Osteocyte (in vitro differentiated cells): ENCODE results near the gene RFLNA. TPM values are rescaled to one million over a fixed set of nuclear protein-coding genes. Genes with fewer than 3 reads are reported as not detected.

Experiments used
- DNase-seq: peaks from one replicate; pipeline ENCODE4 v3.0.0; 2021; ENCODE audit warnings: mixed read lengths; ENCODE audit not compliant: unreplicated experiment; ENCODE audit errors: extremely low spot score
- H3K27ac Mint-ChIP-seq: one replicate; pipeline ENCODE4 v1.8.0; 2021; ENCODE audit warnings: mild to moderate bottlenecking, mixed read lengths; ENCODE audit not compliant: unreplicated experiment
- H3K27me3 Mint-ChIP-seq: one replicate; pipeline ENCODE4 v1.8.0; 2021; ENCODE audit warnings: mixed read lengths; ENCODE audit not compliant: unreplicated experiment
- H3K36me3 Mint-ChIP-seq: one replicate; pipeline ENCODE4 v1.8.0; 2021; ENCODE audit warnings: mixed read lengths; ENCODE audit not compliant: unreplicated experiment
- H3K4me1 Mint-ChIP-seq: one replicate; pipeline ENCODE4 v1.8.0; 2021; ENCODE audit warnings: mixed read lengths; ENCODE audit not compliant: unreplicated experiment
- H3K4me3 Mint-ChIP-seq: one replicate; pipeline ENCODE4 v1.8.0; 2021; ENCODE audit warnings: mild to moderate bottlenecking, moderate library complexity, mixed read lengths; ENCODE audit not compliant: unreplicated experiment
- H3K9me3 Mint-ChIP-seq: one replicate; pipeline ENCODE4 v1.8.0; 2021; ENCODE audit warnings: mixed read lengths; ENCODE audit not compliant: unreplicated experiment
- total RNA-seq: library from RNA; stranded (reverse); gene quantifications from 2 replicates; pipeline ENCODE4 v1.2.1, GENCODE V29; 2021
- TF ChIP-seq, protein P1 (sequence below): fragments of 200-600 bp; sonication (generic); IDR thresholded peaks from 2 replicates; pipeline ENCODE4 v1.5.0; 2021; ENCODE audit warnings: antibody characterized with exemption, mild to moderate bottlenecking, moderate library complexity

RFLNA gene
- total RNA-seq, 1 donor from 2014 or later: 0.91 TPM

DNA sequence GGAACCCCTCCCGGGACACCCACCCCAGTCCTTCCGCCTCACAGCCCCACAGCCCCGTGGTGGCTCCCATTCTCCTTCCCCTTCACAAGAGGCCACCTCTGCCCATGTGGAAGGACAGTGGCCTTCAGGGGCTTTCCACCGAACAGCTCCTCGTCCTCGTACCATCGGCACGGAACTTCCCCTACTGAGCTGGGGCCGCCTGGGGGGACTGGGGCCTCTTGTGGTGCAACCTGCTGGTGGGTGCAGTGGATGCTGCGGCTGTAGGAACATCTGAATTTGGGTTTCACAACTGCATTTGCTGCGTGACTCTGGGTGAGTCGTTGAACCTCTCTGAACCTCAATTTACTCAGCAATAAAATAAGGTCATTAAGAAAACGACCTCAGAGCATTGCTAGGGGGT is 50.9 kb downstream of the RFLNA start:
- TF ChIP-seq, protein P1, sequence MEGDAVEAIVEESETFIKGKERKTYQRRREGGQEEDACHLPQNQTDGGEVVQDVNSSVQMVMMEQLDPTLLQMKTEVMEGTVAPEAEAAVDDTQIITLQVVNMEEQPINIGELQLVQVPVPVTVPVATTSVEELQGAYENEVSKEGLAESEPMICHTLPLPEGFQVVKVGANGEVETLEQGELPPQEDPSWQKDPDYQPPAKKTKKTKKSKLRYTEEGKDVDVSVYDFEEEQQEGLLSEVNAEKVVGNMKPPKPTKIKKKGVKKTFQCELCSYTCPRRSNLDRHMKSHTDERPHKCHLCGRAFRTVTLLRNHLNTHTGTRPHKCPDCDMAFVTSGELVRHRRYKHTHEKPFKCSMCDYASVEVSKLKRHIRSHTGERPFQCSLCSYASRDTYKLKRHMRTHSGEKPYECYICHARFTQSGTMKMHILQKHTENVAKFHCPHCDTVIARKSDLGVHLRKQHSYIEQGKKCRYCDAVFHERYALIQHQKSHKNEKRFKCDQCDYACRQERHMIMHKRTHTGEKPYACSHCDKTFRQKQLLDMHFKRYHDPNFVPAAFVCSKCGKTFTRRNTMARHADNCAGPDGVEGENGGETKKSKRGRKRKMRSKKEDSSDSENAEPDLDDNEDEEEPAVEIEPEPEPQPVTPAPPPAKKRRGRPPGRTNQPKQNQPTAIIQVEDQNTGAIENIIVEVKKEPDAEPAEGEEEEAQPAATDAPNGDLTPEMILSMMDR: no peak
- no peaks in the 10 kb centered on the region for H3K27me3 Mint-ChIP-seq
- no peak overlapping the region for H3K4me3 Mint-ChIP-seq
- no peak for DNase-seq
- H3K27ac Mint-ChIP-seq: peak overlapping the region; percentile 23
- H3K36me3 Mint-ChIP-seq: peaks cover 41% of the 10 kb centered on the region
- H3K4me1 Mint-ChIP-seq: no peaks in the 10 kb centered on the region
- no peaks in the 10 kb centered on the region for H3K9me3 Mint-ChIP-seq

DNA sequence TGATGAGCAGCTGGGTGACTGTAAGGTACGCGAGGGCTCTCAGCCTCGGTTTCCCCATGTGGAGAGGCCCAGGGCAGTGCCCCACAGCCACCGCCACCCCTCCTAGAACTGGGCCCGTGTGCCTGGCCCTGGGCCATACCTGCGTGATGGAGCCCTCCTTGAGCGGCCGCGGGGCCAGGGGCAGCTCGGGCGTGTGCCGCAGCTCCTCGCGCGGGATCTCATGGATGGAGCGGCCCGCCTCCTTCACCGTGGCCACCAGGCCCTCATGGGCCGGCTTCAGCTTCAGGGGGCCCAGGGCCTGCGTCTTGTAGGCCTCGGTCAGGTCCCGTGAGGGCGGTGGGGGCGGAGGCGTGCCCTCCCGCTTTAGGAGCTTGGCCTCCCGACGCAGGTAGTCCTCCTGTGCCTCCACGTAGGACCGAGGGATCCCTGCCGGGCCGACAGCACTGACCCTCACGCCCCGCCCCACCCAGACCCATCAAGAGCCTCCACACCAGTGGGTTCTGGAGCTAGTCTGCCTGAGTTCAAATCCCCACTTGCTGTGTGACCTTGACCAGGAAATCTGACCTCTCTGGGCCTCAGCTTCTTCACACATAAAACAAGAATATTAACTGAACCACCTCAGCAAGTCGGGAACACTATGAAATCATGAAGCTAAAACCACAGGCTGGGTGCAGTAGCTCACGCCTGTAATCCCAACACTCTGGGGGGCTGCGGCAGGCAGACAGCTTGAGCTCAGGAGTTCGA is 51.7 kb downstream of the RFLNA start:
- DNase-seq: no peak
- Mint-ChIP-seq H3K27me3 (no peaks in the 10 kb centered on the region), H3K4me1 (no peaks in the 10 kb centered on the region), H3K4me3 (no peak overlapping the region), H3K9me3 (no peaks in the 10 kb centered on the region), H3K27ac (no peak overlapping the region), H3K36me3 (peaks cover 37% of the 10 kb centered on the region)
- TF ChIP-seq, protein P1: no peak

DNA sequence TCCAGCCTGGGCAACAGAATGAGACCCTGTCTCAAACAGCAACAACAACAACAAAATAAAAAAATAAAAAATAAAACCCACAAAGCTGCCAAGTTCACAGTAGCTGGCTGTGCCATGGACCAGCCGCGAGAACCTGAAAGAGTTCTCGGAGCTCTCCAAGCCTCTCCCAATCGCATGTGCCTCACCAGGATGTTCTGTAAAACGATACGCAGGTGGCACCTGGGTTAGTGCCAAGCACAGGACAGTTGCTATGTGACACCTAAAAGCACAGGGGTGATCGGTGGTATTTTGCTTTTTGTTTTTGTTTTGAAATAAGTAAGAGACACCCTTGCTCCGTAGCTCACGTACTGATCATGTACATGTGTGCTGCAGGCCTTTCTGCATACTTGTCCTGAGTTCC is 52.4 kb downstream of the RFLNA start:
- no peaks in the 10 kb centered on the region for H3K4me1 Mint-ChIP-seq
- DNase-seq: no peak
- TF ChIP-seq, protein P1: no peak
- no peaks in the 10 kb centered on the region for H3K27me3 Mint-ChIP-seq
- peaks cover 38% of the 10 kb centered on the region for H3K36me3 Mint-ChIP-seq
- H3K9me3 Mint-ChIP-seq: no peaks in the 10 kb centered on the region
- no peak overlapping the region for H3K4me3 Mint-ChIP-seq
- H3K27ac Mint-ChIP-seq: no peak overlapping the region

DNA sequence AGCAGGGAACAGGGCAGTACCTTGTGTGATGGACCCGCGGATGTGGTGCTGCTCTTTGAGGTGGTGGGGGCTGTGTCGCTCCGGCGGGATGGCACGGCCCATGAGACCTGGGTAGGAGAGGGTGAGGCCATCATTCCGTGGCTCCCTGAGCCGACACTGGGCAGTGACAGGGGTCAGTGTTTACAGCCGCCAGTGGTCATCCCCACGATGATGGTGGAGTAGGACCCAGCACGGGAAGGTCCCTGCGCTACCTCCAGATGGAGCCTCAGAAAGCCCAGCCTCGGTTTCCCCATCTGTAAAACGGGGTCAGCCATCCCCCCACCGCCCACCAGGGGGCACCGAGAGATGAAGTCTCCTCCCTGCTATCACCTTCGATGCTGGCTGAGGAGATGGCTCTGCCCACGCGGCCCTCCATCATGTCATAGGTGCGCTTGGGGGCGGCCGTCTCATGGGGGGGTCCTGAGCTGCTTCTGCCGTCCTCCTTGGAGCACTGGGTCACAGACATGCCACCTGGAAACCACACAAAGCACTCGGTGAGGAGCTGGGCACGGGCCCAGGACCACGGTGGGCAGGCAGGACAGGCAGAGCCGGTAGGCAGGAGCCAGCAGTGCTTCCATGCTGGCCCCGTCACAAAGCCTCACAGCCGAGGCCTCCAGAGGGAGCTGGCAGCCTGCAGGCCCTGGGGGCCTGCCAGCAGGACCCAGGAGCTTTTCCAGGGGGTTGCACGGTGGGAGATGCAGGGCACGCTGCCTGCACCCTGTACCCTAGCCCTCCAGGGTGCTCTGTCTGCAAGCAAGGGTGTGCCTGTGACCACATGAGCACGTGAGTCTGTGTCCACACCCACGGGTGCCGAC is 53.1 kb downstream of the RFLNA start:
- Mint-ChIP-seq H3K4me1 (peaks cover 5% of the 10 kb centered on the region), H3K27me3 (no peaks in the 10 kb centered on the region), H3K36me3 (peaks cover 36% of the 10 kb centered on the region), H3K9me3 (no peaks in the 10 kb centered on the region), H3K27ac (no peak overlapping the region), H3K4me3 (no peak overlapping the region)
- DNase-seq: no peak
- TF ChIP-seq, protein P1: peak; percentile 58
